Ishikawa (cell line): ENCODE results near the gene KATNAL1.

ENCODE experiments used
- CEBPB ChIP-seq: IDR thresholded peaks from 2 replicates; pipeline ENCODE4 v1.6.1; 2012
- EP300 ChIP-seq: IDR thresholded peaks from 2 replicates; pipeline ENCODE4 v1.6.1; 2012; ENCODE audit warnings: borderline replicate concordance
- FOXM1 ChIP-seq: IDR thresholded peaks from 2 replicates; pipeline ENCODE4 v1.6.1; 2012; ENCODE audit warnings: low read depth, borderline replicate concordance
- MAX ChIP-seq: IDR thresholded peaks from 2 replicates; pipeline ENCODE4 v1.6.1; 2012
- NFIC ChIP-seq: IDR thresholded peaks from 2 replicates; pipeline ENCODE4 v1.6.1; 2012
- TEAD4 ChIP-seq: IDR thresholded peaks from 2 replicates; pipeline ENCODE4 v1.6.1; 2012
- YY1 ChIP-seq: IDR thresholded peaks from 2 replicates; pipeline ENCODE4 v1.6.1; 2012; ENCODE audit warnings: low read depth

- TF ChIP-seq TEAD4, result no peak
- TF ChIP-seq CEBPB, result no peak
- TF ChIP-seq EP300, result no peak
- no peak for TF ChIP-seq FOXM1
- TF ChIP-seq YY1, result no peak
- no peak for TF ChIP-seq MAX
- no peak for TF ChIP-seq NFIC
Measured at GRCh38 chr13:30355839-30356238, 48.5 kb upstream of the KATNAL1 start.
